Mesenchymal stem cell (in vitro differentiated cells and primary cell): ENCODE results near the gene CPT1B.
"Not testable (repeated sequence)": the region's sequence is repeated elsewhere in the genome, so short reads cannot be mapped to it uniquely, and the experiment has no call there.

ENCODE experiments used
- DNase-seq: peaks from one replicate; pipeline ENCODE4 v3.0.0-alpha.2; 2013
- H2AFZ ChIP-seq: one replicate; pipeline ENCODE4 v1.6.1; 2013; ENCODE audit warnings: low read depth, mild to moderate bottlenecking, control low read depth, inconsistent platforms, low read length, moderate library complexity
- H2AK5ac ChIP-seq: 2 replicates; pipeline ENCODE4 v1.6.1; 2013; ENCODE audit warnings: low read length, moderate library complexity, mild to moderate bottlenecking, inconsistent platforms; ENCODE audit not compliant: severe bottlenecking
- H2BK120ac ChIP-seq: one replicate; pipeline ENCODE4 v1.6.1; 2013; ENCODE audit warnings: low read depth, mild to moderate bottlenecking, inconsistent platforms, low read length, moderate library complexity
- H2BK12ac ChIP-seq, 2 experiments: one replicate each; pipeline ENCODE4 v1.6.1; 2013; ENCODE audit warnings: inconsistent platforms in 2 of 2, low read length in 2 of 2, mild to moderate bottlenecking in 2 of 2, moderate library complexity in 2 of 2, control low read depth in 1 of 2
- H2BK15ac ChIP-seq: one replicate; pipeline ENCODE4 v1.6.1; 2013; ENCODE audit warnings: mild to moderate bottlenecking, low read depth, inconsistent platforms; ENCODE audit not compliant: poor library complexity, severe bottlenecking
- H2BK5ac ChIP-seq: 2 replicates; pipeline ENCODE4 v1.6.1; 2013; ENCODE audit warnings: low read depth, mild to moderate bottlenecking, low read length, control low read depth, inconsistent platforms; ENCODE audit not compliant: poor library complexity, severe bottlenecking
- H3K14ac ChIP-seq, 2 experiments: one replicate each; pipeline ENCODE4 v1.6.1; 2013; ENCODE audit warnings: inconsistent platforms in 2 of 2, low read length in 2 of 2, control low read depth in 1 of 2, mild to moderate bottlenecking in 1 of 2, moderate library complexity in 1 of 2
- H3K18ac ChIP-seq, 2 experiments: one replicate each; pipeline ENCODE4 v1.6.1; 2013; ENCODE audit warnings: inconsistent platforms in 2 of 2, low read length in 2 of 2, control low read depth in 1 of 2, low read depth in 1 of 2, mild to moderate bottlenecking in 1 of 2
- H3K23ac ChIP-seq, 2 experiments: one replicate each; pipeline ENCODE4 v1.6.1; 2013; ENCODE audit warnings: inconsistent platforms in 2 of 2, low read length in 2 of 2, mild to moderate bottlenecking in 2 of 2, moderate library complexity in 2 of 2, control low read depth in 1 of 2
- H3K27ac ChIP-seq: 2 replicates; pipeline ENCODE4 v1.5.1; 2013; ENCODE audit warnings: mild to moderate bottlenecking, moderate library complexity, low read length, control low read depth, inconsistent platforms; ENCODE audit not compliant: poor library complexity, severe bottlenecking
- H3K27me3 ChIP-seq, 2 experiments: 2 replicates each; pipeline versions ENCODE4 v1.6.1 to v1.7.0; 2013; ENCODE audit warnings: low read length in 2 of 2, mild to moderate bottlenecking in 2 of 2, moderate library complexity in 2 of 2, control low read depth in 1 of 2, inconsistent platforms in 1 of 2; ENCODE audit not compliant: control insufficient read depth in 1 of 2, insufficient read depth in 1 of 2
- H3K36me3 ChIP-seq, 2 experiments: 2 replicates each; pipeline versions ENCODE4 v1.6.1 to v1.7.0; 2013; ENCODE audit warnings: low read length in 2 of 2, control low read depth in 1 of 2, inconsistent platforms in 1 of 2, low read depth in 1 of 2, mild to moderate bottlenecking in 1 of 2; ENCODE audit not compliant: insufficient read depth in 2 of 2, control insufficient read depth in 1 of 2
- H3K4ac ChIP-seq, 2 experiments: one replicate each; pipeline ENCODE4 v1.6.1; 2013; ENCODE audit warnings: inconsistent platforms in 2 of 2, low read length in 2 of 2, mild to moderate bottlenecking in 2 of 2, moderate library complexity in 2 of 2, control low read depth in 1 of 2, low read depth in 1 of 2
- H3K4me1 ChIP-seq: 2 replicates; pipeline ENCODE4 v1.6.1; 2013; ENCODE audit warnings: low read depth, low read length, control low read depth; ENCODE audit not compliant: control insufficient read depth, insufficient read depth
- H3K4me2 ChIP-seq: 2 replicates; pipeline ENCODE4 v1.6.1; 2013; ENCODE audit warnings: low read length, mild to moderate bottlenecking, inconsistent platforms; ENCODE audit not compliant: poor library complexity, severe bottlenecking
- H3K4me3 ChIP-seq, 2 experiments: 2 replicates each; pipeline versions ENCODE4 v1.5.1 to v1.7.0; 2013; ENCODE audit warnings: low read length in 2 of 2, mild to moderate bottlenecking in 2 of 2, control low read depth in 1 of 2, low read depth in 1 of 2; ENCODE audit not compliant: insufficient read depth in 1 of 2
- H3K79me1 ChIP-seq: replicated peaks from 2 replicates; pipeline ENCODE4 v1.6.1; 2013; ENCODE audit warnings: mild to moderate bottlenecking, control low read depth, low read length, inconsistent platforms; ENCODE audit not compliant: poor library complexity, severe bottlenecking
- H3K9ac ChIP-seq: 2 replicates; pipeline ENCODE4 v1.7.0; 2013; ENCODE audit warnings: mild to moderate bottlenecking, low read length, moderate library complexity
- H3K9me3 ChIP-seq: 2 replicates; pipeline ENCODE4 v1.7.0; 2013; ENCODE audit warnings: mild to moderate bottlenecking, low read length; ENCODE audit not compliant: control insufficient read depth
- H4K8ac ChIP-seq: one replicate; pipeline ENCODE4 v1.6.1; 2013; ENCODE audit warnings: inconsistent platforms, mild to moderate bottlenecking, low read length, moderate library complexity
- H4K91ac ChIP-seq: one replicate; pipeline ENCODE4 v1.6.1; 2013; ENCODE audit warnings: mild to moderate bottlenecking, low read length, inconsistent platforms
- WGBS: methylation state at CpG from one replicate; pipeline ENCODE4 v1.1.7; 2013; ENCODE audit warnings: mixed read lengths; 5-methylcytosine and 5-hydroxymethylcytosine counted together

Gene CPT1B

GRCh38 chr22:50533856-50534711 lies 44.1 kb downstream of the CPT1B start:
- Histone ChIP-seq H4K91ac (peak overlapping the region; percentile 50), H3K4me1 (peaks cover 34% of the 10 kb centered on the region), H3K27me3 (peaks cover 0 to 27% of the 10 kb centered on the region in 2 experiments), H3K18ac (peak overlapping the region; percentile 33 to 78), H3K4ac (peak overlapping the region in 1 of 2 experiments; percentile 41)
- 62% methylated on average over 16 of the region's 21 CpGs for WGBS
- H4K8ac ChIP-seq, H2AFZ ChIP-seq, H2BK15ac ChIP-seq, H2BK5ac ChIP-seq, H3K27ac ChIP-seq, H3K9me3 ChIP-seq, H3K36me3 ChIP-seq, H3K9ac ChIP-seq, H3K23ac ChIP-seq, H3K4me3 ChIP-seq, H3K79me1 ChIP-seq, H2BK12ac ChIP-seq, H3K4me2 ChIP-seq, H2AK5ac ChIP-seq, H2BK120ac ChIP-seq, H3K14ac ChIP-seq: not testable (repeated sequence)
- peak; percentile 84 for DNase-seq

DNA sequence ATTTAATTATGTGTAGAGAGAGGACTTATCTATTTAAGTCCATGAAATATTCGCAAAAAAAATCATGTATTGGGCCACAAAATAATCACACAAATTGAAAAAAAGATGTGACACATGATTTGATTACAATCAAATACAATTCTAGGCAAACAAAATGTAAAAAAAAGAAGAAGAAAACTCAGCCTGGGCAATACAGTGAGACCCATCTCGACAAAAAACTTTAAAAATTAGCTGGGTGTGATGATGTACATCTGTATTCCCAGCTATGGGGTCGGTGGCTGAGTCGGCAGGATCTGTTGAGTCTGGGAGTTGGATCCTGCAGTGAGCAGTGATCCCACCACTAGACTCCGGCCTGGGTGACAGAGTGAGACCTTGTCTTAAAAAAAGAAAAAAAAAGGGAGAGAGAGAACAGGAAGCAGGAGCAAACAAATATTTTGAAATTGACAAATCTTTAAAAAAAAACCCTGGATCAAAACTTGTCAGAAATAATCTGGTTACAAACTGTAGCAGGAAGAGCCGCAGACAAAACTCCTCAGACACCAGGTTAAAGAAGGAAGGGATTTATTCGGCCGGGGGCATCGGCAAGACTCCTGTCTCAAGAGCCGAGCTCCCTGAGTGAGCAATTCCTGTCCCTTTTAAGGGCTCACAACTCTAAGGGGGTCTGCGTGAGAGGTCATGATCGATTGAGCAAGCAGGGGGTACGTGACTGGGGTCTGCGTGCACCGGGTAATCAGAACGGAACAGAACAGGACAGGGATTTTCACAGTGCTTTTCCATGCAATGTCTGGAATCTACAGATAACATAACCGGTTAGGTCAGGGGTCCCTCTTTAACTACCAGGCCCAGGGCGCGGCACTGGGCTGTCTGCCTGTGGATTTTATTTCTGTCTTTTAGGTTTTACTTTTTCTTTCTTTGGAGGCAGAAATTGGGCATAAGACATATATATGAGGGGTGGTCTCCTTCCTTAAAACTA lies 45.1 kb downstream of the CPT1B start:
- Histone ChIP-seq H3K79me1 (peaks cover 2% of the 10 kb centered on the region), H2BK120ac (peak overlapping the region; percentile 71), H3K27me3 (peaks cover 0 to 27% of the 10 kb centered on the region in 2 experiments), H2AK5ac (no peak overlapping the region), H3K4ac (peak overlapping the region in 1 of 2 experiments; percentile 28), H3K4me2 (no peak overlapping the region), H2AFZ (no peak overlapping the region), H2BK12ac (no peak overlapping the region), H3K18ac (no peak overlapping the region), H2BK5ac (no peak overlapping the region), H3K23ac (no peak overlapping the region), H3K4me1 (peaks cover 35% of the 10 kb centered on the region), H4K8ac (no peak overlapping the region), H3K14ac (no peak overlapping the region), H3K36me3 (peaks cover 0 to 3% of the 10 kb centered on the region in 2 experiments), H4K91ac (no peak overlapping the region), H3K9ac (peak overlapping the region; percentile 93), H2BK15ac (no peak overlapping the region), H3K27ac (no peak overlapping the region), H3K4me3 (no peak overlapping the region), H3K9me3 (no peaks in the 10 kb centered on the region)
- 94% methylated on average over 17 of the region's 19 CpGs for WGBS
- peak; percentile 3 for DNase-seq

- peak overlapping the region; percentile 84 to 95 for H3K18ac ChIP-seq
- peaks cover 0 to 3% of the 10 kb centered on the region in 2 experiments for H3K36me3 ChIP-seq
- peaks cover 0 to 27% of the 10 kb centered on the region in 2 experiments for H3K27me3 ChIP-seq
- H4K91ac ChIP-seq: peak overlapping the region; percentile 78
- no peak overlapping the region for H2AK5ac ChIP-seq
- no peak overlapping the region for H2BK5ac ChIP-seq
- H3K4me3 ChIP-seq: peak overlapping the region; percentile 45 to 85
- H3K9me3 ChIP-seq: no peaks in the 10 kb centered on the region
- peak overlapping the region; percentile 87 for H3K4me2 ChIP-seq
- peaks cover 2% of the 10 kb centered on the region for H3K79me1 ChIP-seq
- H2BK120ac ChIP-seq: peak overlapping the region; percentile 97
- peak overlapping the region in 1 of 2 experiments; percentile 86 for H2BK12ac ChIP-seq
- H3K4me1 ChIP-seq: peaks cover 39% of the 10 kb centered on the region
- H3K4ac ChIP-seq: peak overlapping the region; percentile 77 to 90
- peak overlapping the region; percentile 93 for H4K8ac ChIP-seq
- peak; percentile 85 for DNase-seq
- peak overlapping the region; percentile 93 for H3K9ac ChIP-seq
- H3K23ac ChIP-seq: no peak overlapping the region
- 5% methylated on average over 45 of the region's 56 CpGs for WGBS
- peak overlapping the region; percentile 58 for H2AFZ ChIP-seq
- H3K14ac ChIP-seq: peak overlapping the region in 1 of 2 experiments; percentile 83
- H2BK15ac ChIP-seq: no peak overlapping the region
- H3K27ac ChIP-seq: no peak overlapping the region
Observed at GRCh38 chr22:50531962-50532674, 46.1 kb downstream of the CPT1B start.
